Measurements from ENCODE around the gene CDK14.

The CDK14 gene

DNA sequence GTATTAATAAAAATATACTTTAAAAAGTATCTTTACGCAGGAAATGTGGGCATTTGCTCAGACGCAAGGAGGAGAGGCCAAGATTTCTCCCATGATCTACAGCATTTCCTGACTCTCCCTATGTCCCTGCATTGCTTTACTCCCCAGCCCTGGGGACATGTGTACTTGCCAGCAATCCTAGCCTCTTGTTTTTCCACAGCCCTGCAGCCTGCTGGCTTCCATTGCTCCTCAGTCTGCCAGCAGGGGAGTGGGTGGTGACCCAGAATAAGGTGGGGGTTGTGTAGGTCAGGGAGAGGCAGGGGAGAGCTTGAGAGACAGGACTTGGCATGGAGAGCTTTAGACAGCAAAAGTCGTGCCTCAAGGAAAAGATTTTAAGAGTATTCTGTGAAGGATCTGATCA is 307.7 kb downstream of the CDK14 start:
- H2AFZ ChIP-seq (ENCODE audit: low read length): no peak overlapping the region
- no peaks in the 10 kb centered on the region for H3K9me3 ChIP-seq (ENCODE audit: insufficient read depth, low read depth, low read length)
- no peaks in the 10 kb centered on the region for H3F3A ChIP-seq (ENCODE audit: low read depth)
- no peak overlapping the region for H3K4me2 ChIP-seq (ENCODE audit: low read depth, low read length, poor library complexity, severe bottlenecking)
- H3K4me1 ChIP-seq (ENCODE audit: insufficient read depth, low read length, poor library complexity, severe bottlenecking): no peaks in the 10 kb centered on the region
- no peaks in the 10 kb centered on the region for H3K79me2 ChIP-seq (ENCODE audit: insufficient read depth, low read length)
- H4K20me1 ChIP-seq (ENCODE audit: insufficient read depth, low read length, poor library complexity, severe bottlenecking): no peaks in the 10 kb centered on the region
- no peak overlapping the region for H3K4me3 ChIP-seq (ENCODE audit: low read length, poor library complexity, severe bottlenecking)
- H3K9ac ChIP-seq (ENCODE audit: low read depth, low read length, poor library complexity, severe bottlenecking): no peak overlapping the region
- no peaks in the 10 kb centered on the region for H3K9me2 ChIP-seq (replicated peaks; ENCODE audit: low read depth, low read length)
- no peak for TF ChIP-seq EZH2phosphoT487 (IDR thresholded peaks at IDR 0.05; ENCODE audit: borderline replicate concordance)
- TF ChIP-seq, protein P1, sequence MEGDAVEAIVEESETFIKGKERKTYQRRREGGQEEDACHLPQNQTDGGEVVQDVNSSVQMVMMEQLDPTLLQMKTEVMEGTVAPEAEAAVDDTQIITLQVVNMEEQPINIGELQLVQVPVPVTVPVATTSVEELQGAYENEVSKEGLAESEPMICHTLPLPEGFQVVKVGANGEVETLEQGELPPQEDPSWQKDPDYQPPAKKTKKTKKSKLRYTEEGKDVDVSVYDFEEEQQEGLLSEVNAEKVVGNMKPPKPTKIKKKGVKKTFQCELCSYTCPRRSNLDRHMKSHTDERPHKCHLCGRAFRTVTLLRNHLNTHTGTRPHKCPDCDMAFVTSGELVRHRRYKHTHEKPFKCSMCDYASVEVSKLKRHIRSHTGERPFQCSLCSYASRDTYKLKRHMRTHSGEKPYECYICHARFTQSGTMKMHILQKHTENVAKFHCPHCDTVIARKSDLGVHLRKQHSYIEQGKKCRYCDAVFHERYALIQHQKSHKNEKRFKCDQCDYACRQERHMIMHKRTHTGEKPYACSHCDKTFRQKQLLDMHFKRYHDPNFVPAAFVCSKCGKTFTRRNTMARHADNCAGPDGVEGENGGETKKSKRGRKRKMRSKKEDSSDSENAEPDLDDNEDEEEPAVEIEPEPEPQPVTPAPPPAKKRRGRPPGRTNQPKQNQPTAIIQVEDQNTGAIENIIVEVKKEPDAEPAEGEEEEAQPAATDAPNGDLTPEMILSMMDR (conservative IDR thresholded peaks at IDR 0.05; ENCODE audit: low read length): no peak
- H3K36me3 ChIP-seq (ENCODE audit: insufficient read depth, low read length): no peaks in the 10 kb centered on the region
- no peaks in the 10 kb centered on the region for H3K27me3 ChIP-seq (ENCODE audit: insufficient read depth, low read length, poor library complexity, severe bottlenecking)

DNA sequence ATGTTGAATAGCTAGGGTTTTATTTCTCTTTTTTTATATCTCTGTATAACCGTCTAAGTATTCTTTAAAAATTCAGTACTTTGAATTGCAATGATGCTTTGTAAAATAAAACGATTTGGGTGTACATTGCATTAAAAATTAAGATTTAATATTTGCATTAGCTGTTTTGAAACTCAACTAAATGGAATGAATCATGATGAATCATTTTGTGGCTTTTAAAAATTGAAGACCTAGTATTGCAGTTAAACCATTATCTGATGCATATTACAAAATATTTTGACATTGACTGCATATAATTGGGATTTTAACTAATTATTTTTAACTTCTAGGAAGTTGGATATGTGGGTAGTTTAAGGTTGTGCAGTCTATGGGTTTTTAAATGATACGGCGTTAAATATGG is 314.0 kb downstream of the CDK14 start:
- H3K9me3 ChIP-seq (ENCODE audit: insufficient read depth, low read depth, low read length): no peaks in the 10 kb centered on the region
- no peaks in the 10 kb centered on the region for H3K9me2 ChIP-seq (replicated peaks; ENCODE audit: low read depth, low read length)
- no peaks in the 10 kb centered on the region for H3K36me3 ChIP-seq (ENCODE audit: insufficient read depth, low read length)
- no peaks in the 10 kb centered on the region for H3K27me3 ChIP-seq (ENCODE audit: insufficient read depth, low read length, poor library complexity, severe bottlenecking)
- no peak overlapping the region for H2AFZ ChIP-seq (ENCODE audit: low read length)
- no peaks in the 10 kb centered on the region for H3K79me2 ChIP-seq (ENCODE audit: insufficient read depth, low read length)
- H3K4me2 ChIP-seq (ENCODE audit: low read depth, low read length, poor library complexity, severe bottlenecking): no peak overlapping the region
- no peak overlapping the region for H3K9ac ChIP-seq (ENCODE audit: low read depth, low read length, poor library complexity, severe bottlenecking)
- H3K4me1 ChIP-seq (ENCODE audit: insufficient read depth, low read length, poor library complexity, severe bottlenecking): no peaks in the 10 kb centered on the region
- H3F3A ChIP-seq (ENCODE audit: low read depth): no peaks in the 10 kb centered on the region
- H3K4me3 ChIP-seq (ENCODE audit: low read length, poor library complexity, severe bottlenecking): no peak overlapping the region
- TF ChIP-seq, protein P1 (conservative IDR thresholded peaks at IDR 0.05; ENCODE audit: low read length): no peak
- TF ChIP-seq EZH2phosphoT487 (IDR thresholded peaks at IDR 0.05; ENCODE audit: borderline replicate concordance): no peak
- no peaks in the 10 kb centered on the region for H4K20me1 ChIP-seq (ENCODE audit: insufficient read depth, low read length, poor library complexity, severe bottlenecking)

DNA sequence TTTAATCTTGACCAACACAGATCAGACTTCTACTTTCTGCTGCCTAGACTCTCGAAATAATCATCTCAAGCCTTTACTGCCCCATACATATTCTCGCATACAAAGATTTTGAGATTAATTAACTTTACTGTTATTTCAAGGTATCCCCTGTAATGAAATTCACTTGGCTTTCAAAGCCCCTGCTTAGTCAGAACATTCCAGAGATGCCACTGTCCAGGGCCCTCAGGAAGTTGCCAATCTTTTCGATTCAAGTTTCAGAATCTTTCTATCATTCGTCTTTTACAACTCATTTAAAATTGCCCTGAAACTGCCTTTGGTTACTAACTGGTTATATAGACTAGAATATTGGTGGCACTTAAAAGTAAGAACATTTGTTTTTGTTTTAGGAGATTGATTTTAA is 320.2 kb downstream of the CDK14 start:
- H3K9me2 ChIP-seq (replicated peaks; ENCODE audit: low read depth, low read length): no peaks in the 10 kb centered on the region
- H3K79me2 ChIP-seq (ENCODE audit: insufficient read depth, low read length): no peaks in the 10 kb centered on the region
- no peaks in the 10 kb centered on the region for H3K9me3 ChIP-seq (ENCODE audit: insufficient read depth, low read depth, low read length)
- H3K4me1 ChIP-seq (ENCODE audit: insufficient read depth, low read length, poor library complexity, severe bottlenecking): no peaks in the 10 kb centered on the region
- no peaks in the 10 kb centered on the region for H3K36me3 ChIP-seq (ENCODE audit: insufficient read depth, low read length)
- no peak overlapping the region for H3K4me3 ChIP-seq (ENCODE audit: low read length, poor library complexity, severe bottlenecking)
- no peak overlapping the region for H3K9ac ChIP-seq (ENCODE audit: low read depth, low read length, poor library complexity, severe bottlenecking)
- H3F3A ChIP-seq (ENCODE audit: low read depth): no peaks in the 10 kb centered on the region
- no peaks in the 10 kb centered on the region for H3K27me3 ChIP-seq (ENCODE audit: insufficient read depth, low read length, poor library complexity, severe bottlenecking)
- H2AFZ ChIP-seq (ENCODE audit: low read length): no peak overlapping the region
- TF ChIP-seq, protein P1 (conservative IDR thresholded peaks at IDR 0.05; ENCODE audit: low read length): no peak
- no peak for TF ChIP-seq EZH2phosphoT487 (IDR thresholded peaks at IDR 0.05; ENCODE audit: borderline replicate concordance)
- no peak overlapping the region for H3K4me2 ChIP-seq (ENCODE audit: low read depth, low read length, poor library complexity, severe bottlenecking)
- H4K20me1 ChIP-seq (ENCODE audit: insufficient read depth, low read length, poor library complexity, severe bottlenecking): no peaks in the 10 kb centered on the region

Measured in Loucy (cell line).